ENCODE results near the gene LPO. TPM values are rescaled to one million over a fixed set of nuclear protein-coding genes. Genes with fewer than 3 reads are reported as not detected.

Gene LPO
- total RNA-seq, 1 donor from 2014 or later: not detected

DNA sequence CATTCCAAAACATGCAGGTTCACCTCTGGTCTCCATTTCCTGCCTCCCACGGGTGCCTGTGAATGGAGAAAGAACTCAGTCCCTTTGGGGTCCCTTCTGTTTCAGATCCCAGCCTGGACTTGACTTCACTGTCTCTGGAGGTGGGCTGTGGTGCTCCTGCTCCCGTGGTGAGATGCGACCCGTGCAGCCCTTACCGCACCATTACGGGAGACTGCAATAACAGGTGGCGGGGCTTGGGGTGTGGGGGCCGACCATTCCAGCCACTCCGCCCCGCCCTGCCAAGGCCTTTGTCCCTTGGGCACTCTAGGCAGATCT, 10.5 kb downstream of the LPO start:
- Mint-ChIP-seq H3K27me3 (ENCODE audit: low read depth) (peaks cover 92% of the 10 kb centered on the region), H3K4me3 (no peak overlapping the region), H3K9me3 (no peaks in the 10 kb centered on the region), H3K4me1 (no peaks in the 10 kb centered on the region), H3K36me3 (ENCODE audit: low read depth) (no peaks in the 10 kb centered on the region), H3K27ac (ENCODE audit: unreplicated experiment) (no peak overlapping the region)
- DNase-seq (ENCODE audit: low read depth, low spot score): no peak
- TF ChIP-seq, protein P1, sequence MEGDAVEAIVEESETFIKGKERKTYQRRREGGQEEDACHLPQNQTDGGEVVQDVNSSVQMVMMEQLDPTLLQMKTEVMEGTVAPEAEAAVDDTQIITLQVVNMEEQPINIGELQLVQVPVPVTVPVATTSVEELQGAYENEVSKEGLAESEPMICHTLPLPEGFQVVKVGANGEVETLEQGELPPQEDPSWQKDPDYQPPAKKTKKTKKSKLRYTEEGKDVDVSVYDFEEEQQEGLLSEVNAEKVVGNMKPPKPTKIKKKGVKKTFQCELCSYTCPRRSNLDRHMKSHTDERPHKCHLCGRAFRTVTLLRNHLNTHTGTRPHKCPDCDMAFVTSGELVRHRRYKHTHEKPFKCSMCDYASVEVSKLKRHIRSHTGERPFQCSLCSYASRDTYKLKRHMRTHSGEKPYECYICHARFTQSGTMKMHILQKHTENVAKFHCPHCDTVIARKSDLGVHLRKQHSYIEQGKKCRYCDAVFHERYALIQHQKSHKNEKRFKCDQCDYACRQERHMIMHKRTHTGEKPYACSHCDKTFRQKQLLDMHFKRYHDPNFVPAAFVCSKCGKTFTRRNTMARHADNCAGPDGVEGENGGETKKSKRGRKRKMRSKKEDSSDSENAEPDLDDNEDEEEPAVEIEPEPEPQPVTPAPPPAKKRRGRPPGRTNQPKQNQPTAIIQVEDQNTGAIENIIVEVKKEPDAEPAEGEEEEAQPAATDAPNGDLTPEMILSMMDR (conservative IDR thresholded peaks at IDR 0.05): no peak

GRCh38 chr17:58249270-58250133, 11.1 kb downstream of the LPO start:
- Mint-ChIP-seq H3K4me3 (no peak overlapping the region), H3K9me3 (no peaks in the 10 kb centered on the region), H3K4me1 (no peaks in the 10 kb centered on the region), H3K27ac (ENCODE audit: unreplicated experiment) (no peak overlapping the region), H3K36me3 (ENCODE audit: low read depth) (no peaks in the 10 kb centered on the region), H3K27me3 (ENCODE audit: low read depth) (peaks cover 92% of the 10 kb centered on the region)
- TF ChIP-seq, protein P1 (conservative IDR thresholded peaks at IDR 0.05): peak; percentile 99
- DNase-seq (ENCODE audit: low read depth, low spot score): peak; percentile 85

- Mint-ChIP-seq H3K27ac (ENCODE audit: unreplicated experiment) (no peak overlapping the region), H3K4me1 (no peaks in the 10 kb centered on the region), H3K27me3 (ENCODE audit: low read depth) (peaks cover 93% of the 10 kb centered on the region), H3K36me3 (ENCODE audit: low read depth) (no peaks in the 10 kb centered on the region), H3K9me3 (no peaks in the 10 kb centered on the region), H3K4me3 (no peak overlapping the region)
- no peak for DNase-seq (ENCODE audit: low read depth, low spot score)
- TF ChIP-seq, protein P1 (conservative IDR thresholded peaks at IDR 0.05): no peak
Observed at GRCh38 chr17:58250344-58251011, 12.1 kb downstream of the LPO start.

- H3K4me3 Mint-ChIP-seq: no peak overlapping the region
- H3K9me3 Mint-ChIP-seq: no peaks in the 10 kb centered on the region
- no peaks in the 10 kb centered on the region for H3K36me3 Mint-ChIP-seq (ENCODE audit: low read depth)
- TF ChIP-seq, protein P1 (conservative IDR thresholded peaks at IDR 0.05): no peak
- no peaks in the 10 kb centered on the region for H3K4me1 Mint-ChIP-seq
- H3K27ac Mint-ChIP-seq (ENCODE audit: unreplicated experiment): no peak overlapping the region
- DNase-seq (ENCODE audit: low read depth, low spot score): no peak
- peaks cover 91% of the 10 kb centered on the region for H3K27me3 Mint-ChIP-seq (ENCODE audit: low read depth)
Observed at GRCh38 chr17:58252141-58252540, 13.8 kb downstream of the LPO start.

DNA sequence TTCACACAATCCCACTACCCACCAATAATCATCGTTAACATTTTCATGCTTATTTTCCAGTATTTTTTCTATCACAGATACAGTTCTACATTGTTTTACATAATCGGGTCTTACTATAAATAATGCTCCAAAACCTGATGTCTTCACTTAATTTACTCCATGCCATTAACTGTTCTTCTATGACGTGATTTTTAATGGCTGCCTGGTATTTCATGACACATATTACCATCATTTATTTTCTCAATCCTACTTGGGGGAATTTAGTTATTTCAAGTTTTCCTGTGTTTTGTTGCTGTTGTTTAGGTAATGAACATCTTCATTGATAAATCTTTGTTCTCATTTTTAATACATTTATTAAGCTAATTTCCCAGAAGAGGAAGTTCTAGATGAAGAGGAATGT, 14.7 kb downstream of the LPO start:
- Mint-ChIP-seq H3K9me3 (no peaks in the 10 kb centered on the region), H3K27me3 (ENCODE audit: low read depth) (peaks cover 94% of the 10 kb centered on the region)

More for the DNA sequence above, 14.7 kb downstream of the LPO start:
- Mint-ChIP-seq H3K27ac (ENCODE audit: unreplicated experiment) (no peak overlapping the region), H3K36me3 (ENCODE audit: low read depth) (no peaks in the 10 kb centered on the region), H3K4me3 (no peak overlapping the region), H3K4me1 (no peaks in the 10 kb centered on the region)
- TF ChIP-seq, protein P1 (conservative IDR thresholded peaks at IDR 0.05): no peak
- DNase-seq (ENCODE audit: low read depth, low spot score): no peak

Measured in neural crest cell (in vitro differentiated cells).